Upper lobe of right lung (tissue), 1 donor: ENCODE results near the gene VWF. TPM values are rescaled to one million over a fixed set of nuclear protein-coding genes. Genes with fewer than 3 reads are reported as not detected.

Experiments used
- ATAC-seq: fragments of 200-7000 bp; cut with Tn5 transposase; one replicate; pipeline ENCODE4 v1.9.1; 2020; ENCODE audit warnings: mild to moderate bottlenecking, moderate library complexity
- DNase-seq: peaks from one replicate; pipeline ENCODE4 v3.0.0-alpha.2; 2020
- H3K27ac ChIP-seq: fragments of 200-600 bp; one replicate; pipeline ENCODE4 v1.8.0; 2022
- H3K27me3 ChIP-seq: fragments of 200-600 bp; one replicate; pipeline ENCODE4 v1.8.0; 2022; ENCODE audit warnings: mild to moderate bottlenecking
- H3K36me3 ChIP-seq: fragments of 200-600 bp; one replicate; pipeline ENCODE4 v1.8.0; 2022
- H3K4me1 ChIP-seq: fragments of 200-600 bp; one replicate; pipeline ENCODE4 v1.8.0; 2022
- H3K4me3 ChIP-seq: fragments of 200-600 bp; one replicate; pipeline ENCODE4 v1.8.0; 2022; ENCODE audit warnings: mild to moderate bottlenecking
- H3K9me3 ChIP-seq: fragments of 200-600 bp; one replicate; pipeline ENCODE4 v1.8.0; 2022
- intact Hi-C: fragments of 100-400 bp; cut with DNase I; formaldehyde crosslinking; loops from one replicate; pipeline ENCODE4 v1.11.0; 2022
- total RNA-seq: library from RNA; stranded (reverse); fragmentation: NEBNext Ultra II Directional; extraction: Animal tissue kit (Norgen Biotek cat#: 25700); gene quantifications from one replicate; pipeline ENCODE4 v1.2.1, GENCODE V29; 2021
- TF ChIP-seq, protein P1 (sequence below): fragments of 200-600 bp; IDR thresholded peaks from one replicate; pipeline ENCODE4 v1.8.0; 2022; ENCODE audit warnings: antibody characterized with exemption
- donor health status: DM: no; HTN: yes; CAD: no; lungs with severe emphysema.

VWF gene
- total RNA-seq, 1 donor from 2014 or later = 729 TPM

DNA sequence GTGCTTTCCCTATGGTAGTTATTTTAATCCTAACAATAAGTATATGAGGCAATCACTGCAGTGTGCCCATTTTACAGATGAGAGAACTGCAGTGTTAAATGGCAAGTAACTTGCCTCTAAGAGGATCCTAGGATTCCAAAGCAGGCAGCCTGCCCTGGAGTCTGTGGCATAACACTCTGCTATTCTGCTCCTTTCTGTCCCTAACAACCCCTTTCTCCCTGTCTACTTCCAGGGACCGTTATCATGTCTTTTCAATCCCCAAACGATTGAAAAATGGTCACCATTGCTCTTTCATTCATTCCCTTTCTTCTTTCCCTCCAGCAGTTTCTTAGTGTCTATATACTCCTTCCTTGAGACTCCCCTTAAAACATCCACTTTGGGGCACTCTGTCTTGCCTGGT is 178.1 kb downstream of the VWF start:
- H3K9me3 ChIP-seq = no peaks in the 10 kb centered on the region
- no peaks in the 10 kb centered on the region for H3K4me1 ChIP-seq
- no peak overlapping the region for H3K27ac ChIP-seq
- DNase-seq (no peak), ATAC-seq (no peak)
- H3K27me3 ChIP-seq = peaks cover 54% of the 10 kb centered on the region
- H3K36me3 ChIP-seq = peaks cover 12% of the 10 kb centered on the region
- intact Hi-C loops = no loop called here
- TF ChIP-seq, protein P1, sequence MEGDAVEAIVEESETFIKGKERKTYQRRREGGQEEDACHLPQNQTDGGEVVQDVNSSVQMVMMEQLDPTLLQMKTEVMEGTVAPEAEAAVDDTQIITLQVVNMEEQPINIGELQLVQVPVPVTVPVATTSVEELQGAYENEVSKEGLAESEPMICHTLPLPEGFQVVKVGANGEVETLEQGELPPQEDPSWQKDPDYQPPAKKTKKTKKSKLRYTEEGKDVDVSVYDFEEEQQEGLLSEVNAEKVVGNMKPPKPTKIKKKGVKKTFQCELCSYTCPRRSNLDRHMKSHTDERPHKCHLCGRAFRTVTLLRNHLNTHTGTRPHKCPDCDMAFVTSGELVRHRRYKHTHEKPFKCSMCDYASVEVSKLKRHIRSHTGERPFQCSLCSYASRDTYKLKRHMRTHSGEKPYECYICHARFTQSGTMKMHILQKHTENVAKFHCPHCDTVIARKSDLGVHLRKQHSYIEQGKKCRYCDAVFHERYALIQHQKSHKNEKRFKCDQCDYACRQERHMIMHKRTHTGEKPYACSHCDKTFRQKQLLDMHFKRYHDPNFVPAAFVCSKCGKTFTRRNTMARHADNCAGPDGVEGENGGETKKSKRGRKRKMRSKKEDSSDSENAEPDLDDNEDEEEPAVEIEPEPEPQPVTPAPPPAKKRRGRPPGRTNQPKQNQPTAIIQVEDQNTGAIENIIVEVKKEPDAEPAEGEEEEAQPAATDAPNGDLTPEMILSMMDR = no peak
- H3K4me3 ChIP-seq = no peak overlapping the region

DNA sequence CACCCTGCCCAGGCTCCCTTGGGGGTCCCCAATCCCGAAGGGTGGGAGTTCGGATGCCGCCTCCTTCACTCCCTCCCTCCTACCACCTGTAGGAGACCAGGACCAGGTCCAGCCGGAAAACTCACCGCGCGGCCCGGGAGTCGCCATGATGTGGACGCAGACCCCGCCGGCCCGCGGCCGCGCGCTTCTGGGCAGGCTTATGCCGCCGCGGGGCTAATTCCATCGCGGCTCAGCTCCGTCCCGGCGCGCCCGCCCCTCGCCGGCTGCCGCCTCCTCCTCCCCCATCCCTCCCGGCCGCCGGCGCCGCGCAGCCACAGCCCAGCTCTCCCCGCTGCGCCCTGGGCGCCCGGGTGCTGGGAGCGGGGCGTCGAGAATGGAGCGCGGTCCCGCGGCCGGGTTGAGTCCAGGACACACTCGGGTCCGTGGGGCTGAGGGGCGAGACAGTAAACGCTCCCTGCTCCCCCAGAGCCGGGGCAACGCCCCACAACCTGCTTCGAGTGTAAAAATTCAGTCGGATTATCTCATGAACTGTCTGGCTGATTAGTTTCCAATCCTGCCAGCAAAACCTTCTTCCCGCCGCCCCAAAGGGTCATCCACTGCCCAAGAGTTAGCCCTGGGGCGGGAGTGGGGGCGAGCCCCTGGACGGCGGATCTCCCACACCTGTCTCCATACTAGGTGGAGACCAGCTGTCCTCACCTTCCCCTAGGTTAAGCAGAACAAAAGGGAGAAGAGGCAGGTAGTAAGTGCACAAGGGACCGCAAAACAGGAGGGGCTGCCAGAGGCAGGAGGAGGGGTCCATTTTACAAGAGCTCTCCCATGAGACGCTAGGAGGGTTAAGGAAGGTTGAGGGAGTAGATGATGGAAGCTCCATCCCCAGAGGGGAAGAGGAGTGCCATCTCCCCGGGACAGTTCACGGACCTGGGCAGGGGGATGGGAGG is 179.1 kb downstream of the VWF start, which contains the start of gene ANO2:
TSS of gene ANO2 (minus strand) at position 189 of the 938 bp plus-strand sequence. CDS start at position 147, 42 bp downstream.
- peaks cover 9% of the 10 kb centered on the region for H3K36me3 ChIP-seq
- DNase-seq = peak; percentile 65
- H3K27me3 ChIP-seq = peaks cover 59% of the 10 kb centered on the region
- H3K4me3 ChIP-seq = peak within 1 kb of the TSS; percentile 28
- intact Hi-C loops = no loop called here
- TF ChIP-seq, protein P1 = no peak
- no peaks in the 10 kb centered on the region for H3K9me3 ChIP-seq
- no peak within 1 kb of the TSS for H3K27ac ChIP-seq
- peak; percentile 57 for ATAC-seq
- H3K4me1 ChIP-seq = no peaks in the 10 kb centered on the region

DNA sequence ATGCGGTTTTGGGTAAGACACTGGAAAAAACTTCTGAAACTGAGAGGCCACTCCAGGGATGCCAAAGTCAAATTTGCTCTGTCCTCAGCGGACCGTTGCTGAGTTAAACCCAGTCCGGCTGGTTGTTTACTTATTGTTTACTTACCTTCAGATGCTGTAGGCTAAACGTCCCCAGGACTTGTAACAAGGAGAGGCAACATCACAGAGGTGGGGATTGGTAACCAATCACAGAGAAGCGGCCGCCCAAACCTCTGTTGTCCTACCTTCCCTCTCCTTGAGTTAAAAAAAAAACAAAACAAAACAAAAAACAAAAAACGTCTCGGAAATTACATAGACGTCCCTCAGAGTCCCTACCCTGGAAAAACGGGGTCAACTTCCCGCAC is 179.8 kb downstream of the VWF start:
- intact Hi-C loops = no loop called here
- DNase-seq = no peak

DNA sequence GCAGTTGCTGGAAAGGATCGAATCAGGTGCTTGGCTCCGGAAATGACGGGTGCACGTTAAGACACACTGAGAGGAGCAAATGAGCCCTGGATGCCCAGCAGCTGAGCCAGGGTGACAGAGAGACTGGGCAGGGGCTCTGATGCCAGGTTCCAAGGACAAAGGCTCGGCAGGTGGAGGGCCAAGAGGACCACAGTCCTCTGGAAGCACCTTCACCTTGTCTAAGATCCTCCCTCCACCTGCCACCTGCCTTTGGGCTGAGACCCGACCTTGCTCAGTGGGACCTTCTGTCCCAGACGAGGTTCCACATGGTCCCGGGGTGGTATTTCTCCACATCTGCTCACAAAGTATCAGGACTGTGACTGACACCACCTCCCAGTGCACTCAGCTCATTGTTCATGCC is 180.4 kb downstream of the VWF start:
- Histone ChIP-seq H3K4me1 (no peaks in the 10 kb centered on the region), H3K9me3 (no peaks in the 10 kb centered on the region), H3K27me3 (peaks cover 53% of the 10 kb centered on the region), H3K4me3 (no peak overlapping the region), H3K27ac (no peak overlapping the region), H3K36me3 (no peaks in the 10 kb centered on the region)
- ATAC-seq = no peak
- intact Hi-C loops = no loop called here
- no peak for DNase-seq
- TF ChIP-seq, protein P1 = no peak

More for the DNA sequence above, 179.8 kb downstream of the VWF start:
- ATAC-seq = no peak
- Histone ChIP-seq H3K9me3 (no peaks in the 10 kb centered on the region), H3K27ac (no peak overlapping the region), H3K27me3 (peaks cover 55% of the 10 kb centered on the region), H3K4me3 (peak overlapping the region; percentile 28), H3K36me3 (peaks cover 2% of the 10 kb centered on the region), H3K4me1 (no peaks in the 10 kb centered on the region)
- TF ChIP-seq, protein P1 = no peak

DNA sequence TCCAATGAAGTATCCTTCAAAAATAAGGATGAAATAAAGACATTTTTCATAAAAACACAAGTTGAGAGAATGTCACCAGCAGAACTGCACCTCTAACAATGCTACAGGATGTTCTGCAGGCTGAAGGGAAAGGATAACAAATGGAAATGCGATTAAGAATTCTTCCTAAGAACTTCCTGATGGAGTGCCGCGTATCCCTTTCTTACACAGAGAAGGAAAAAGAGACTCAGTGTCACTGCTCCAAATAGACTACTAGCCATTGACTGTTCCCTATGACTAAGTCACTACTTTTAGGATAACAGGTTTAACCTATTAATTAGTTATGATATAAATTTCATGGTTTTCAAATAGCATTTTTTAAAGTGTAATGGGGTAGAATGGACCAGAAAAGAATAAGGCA is 182.6 kb downstream of the VWF start:
- no peaks in the 10 kb centered on the region for H3K9me3 ChIP-seq
- H3K4me3 ChIP-seq = no peak overlapping the region
- H3K4me1 ChIP-seq = no peaks in the 10 kb centered on the region
- DNase-seq = no peak
- ATAC-seq = no peak
- no peak overlapping the region for H3K27ac ChIP-seq
- no peaks in the 10 kb centered on the region for H3K36me3 ChIP-seq
- peaks cover 46% of the 10 kb centered on the region for H3K27me3 ChIP-seq
- TF ChIP-seq, protein P1 = no peak
- intact Hi-C loops = no loop called here
